GM23338 (cell line): ENCODE results near the gene MT1B. TPM values are rescaled to one million over a fixed set of nuclear protein-coding genes. Genes with fewer than 3 reads are reported as not detected.
A peak's percentile ranks its signal among the peaks of the same experiment; 100 is the strongest.

Experiments used
- ATAC-seq: fragments of 200-7000 bp; cut with Tn5 transposase; 3 replicates; pipeline ENCODE4 v1.9.1; 2020
- DNase-seq: peaks from one replicate; pipeline ENCODE4 v3.0.0-alpha.2; 2015; ENCODE audit warnings: low spot score
- H2AFZ ChIP-seq: fragments of 200-600 bp; sonication (generic); 2 replicates; pipeline ENCODE4 v1.8.0; 2016; ENCODE audit warnings: antibody characterized with exemption, mild to moderate bottlenecking, moderate library complexity
- H3F3A ChIP-seq: fragments of 200-600 bp; sonication (generic); replicated peaks from 2 replicates; pipeline ENCODE4 v1.8.0; 2017; ENCODE audit warnings: antibody characterized with exemption, mixed run types, low read depth
- H3K27ac ChIP-seq: fragments of 200-600 bp; sonication (generic); 2 replicates; pipeline ENCODE4 v1.6.1; 2016; ENCODE audit warnings: low read depth
- H3K27me3 ChIP-seq: fragments of 200-600 bp; sonication (generic); 2 replicates; pipeline ENCODE4 v1.8.0; 2016; ENCODE audit warnings: mild to moderate bottlenecking, mixed run types, moderate library complexity; ENCODE audit not compliant: insufficient read depth
- H3K36me3 ChIP-seq: fragments of 200-600 bp; sonication (generic); 2 replicates; pipeline ENCODE4 v1.8.0; 2016; ENCODE audit warnings: mild to moderate bottlenecking; ENCODE audit not compliant: insufficient read depth
- H3K4me1 ChIP-seq: fragments of 200-600 bp; sonication (generic); 2 replicates; pipeline ENCODE4 v1.8.0; 2016; ENCODE audit warnings: mild to moderate bottlenecking, moderate library complexity; ENCODE audit not compliant: insufficient read depth
- H3K4me2 ChIP-seq: fragments of 200-600 bp; sonication (generic); 2 replicates; pipeline ENCODE4 v1.7.1; 2017; ENCODE audit warnings: mixed run types
- H3K4me3 ChIP-seq: fragments of 200-600 bp; sonication (generic); 2 replicates; pipeline ENCODE4 v1.6.1; 2016; ENCODE audit warnings: mixed run types
- H3K79me2 ChIP-seq: fragments of 200-600 bp; sonication (generic); replicated peaks from 2 replicates; pipeline ENCODE4 v1.8.0; 2017; ENCODE audit warnings: mild to moderate bottlenecking; ENCODE audit not compliant: insufficient read depth
- H3K9me2 ChIP-seq: fragments of 200-600 bp; sonication (generic); 2 replicates; pipeline ENCODE4 v1.8.0; 2017; ENCODE audit not compliant: insufficient read depth
- H4K20me1 ChIP-seq: fragments of 200-600 bp; sonication (generic); replicated peaks from 2 replicates; pipeline ENCODE4 v1.8.0; 2017; ENCODE audit warnings: mild to moderate bottlenecking; ENCODE audit not compliant: insufficient read depth
- H3K27ac Mint-ChIP-seq: 2 replicates; pipeline ENCODE4 v1.8.0; 2020; ENCODE audit warnings: inconsistent platforms, mild to moderate bottlenecking, moderate library complexity, mixed read lengths
- H3K27me3 Mint-ChIP-seq: 3 replicates; pipeline ENCODE4 v1.8.0; 2022; ENCODE audit warnings: low read depth, mild to moderate bottlenecking, moderate library complexity, mixed read lengths, inconsistent platforms; ENCODE audit not compliant: insufficient read depth, poor library complexity
- H3K36me3 Mint-ChIP-seq: 3 replicates; pipeline ENCODE4 v1.8.0; 2021; ENCODE audit warnings: low read depth, mild to moderate bottlenecking, inconsistent platforms, moderate library complexity, mixed read lengths
- H3K4me1 Mint-ChIP-seq: 3 replicates; pipeline ENCODE4 v1.8.0; 2020; ENCODE audit warnings: mild to moderate bottlenecking, inconsistent platforms, mixed read lengths
- H3K4me3 Mint-ChIP-seq: 3 replicates; pipeline ENCODE4 v1.8.0; 2021; ENCODE audit warnings: moderate library complexity, mild to moderate bottlenecking, inconsistent platforms, mixed read lengths
- H3K9me3 Mint-ChIP-seq: 3 replicates; pipeline ENCODE4 v1.8.0; 2020; ENCODE audit warnings: moderate library complexity, mild to moderate bottlenecking, inconsistent platforms, mixed read lengths
- CREB1 ChIP-seq: fragments of 250-450 bp; sonication (Bioruptor Pico); IDR thresholded peaks from 2 replicates; pipeline ENCODE4 v1.5.0; 2020; ENCODE audit warnings: low read depth, mild to moderate bottlenecking, moderate library complexity
- CTCF ChIP-seq, 2 experiments: fragments of 200-600 bp in 1 of 2; sonication (generic) in 1 of 2; conservative IDR thresholded peaks; 2 replicates each; pipeline versions ENCODE4 v1.5.1 to v1.6.1; 2016 to 2017; ENCODE audit warnings: antibody characterized with exemption in 2 of 2, low read depth in 2 of 2, mild to moderate bottlenecking in 2 of 2, moderate library complexity in 1 of 2
- ETS1 ChIP-seq: IDR thresholded peaks from 2 replicates; pipeline ENCODE4 v1.6.1; 2016; ENCODE audit warnings: antibody characterized with exemption
- EZH2 ChIP-seq: fragments of 200-600 bp; sonication (generic); IDR thresholded peaks from one replicate; pipeline ENCODE4 v1.8.0; 2017; ENCODE audit warnings: antibody characterized with exemption, mild to moderate bottlenecking, low read depth; ENCODE audit not compliant: unreplicated experiment
- EZH2phosphoT487 ChIP-seq: fragments of 200-600 bp; sonication (generic); IDR thresholded peaks from one replicate; pipeline ENCODE4 v1.8.1; 2018; ENCODE audit warnings: antibody characterized with exemption; ENCODE audit not compliant: unreplicated experiment
- JUNB ChIP-seq: IDR thresholded peaks from one replicate; pipeline ENCODE4 v1.6.1; 2016; ENCODE audit warnings: antibody characterized with exemption; ENCODE audit not compliant: unreplicated experiment
- NANOG ChIP-seq: IDR thresholded peaks from 2 replicates; pipeline ENCODE4 v1.6.1; 2016; ENCODE audit warnings: antibody characterized with exemption, borderline replicate concordance
- POLR2AphosphoS5 ChIP-seq: IDR thresholded peaks from 2 replicates; pipeline ENCODE4 v1.6.1; 2016; ENCODE audit warnings: antibody characterized with exemption, low read depth
- REST ChIP-seq: IDR thresholded peaks from one replicate; pipeline ENCODE4 v1.6.1; 2018; ENCODE audit warnings: antibody characterized with exemption; ENCODE audit not compliant: unreplicated experiment
- STAT1 ChIP-seq: IDR thresholded peaks from one replicate; pipeline ENCODE4 v1.6.1; 2016; ENCODE audit warnings: antibody characterized with exemption; ENCODE audit not compliant: unreplicated experiment
- ZNF114 ChIP-seq: fragments of 250-450 bp; sonication (Bioruptor Pico); IDR thresholded peaks from 2 replicates; pipeline ENCODE4 v1.5.0; 2020; ENCODE audit warnings: mild to moderate bottlenecking, moderate library complexity
- ZNF331 ChIP-seq: fragments of 250-450 bp; sonication (Bioruptor Pico); IDR thresholded peaks from 2 replicates; pipeline ENCODE4 v1.5.0; 2020; ENCODE audit warnings: low read depth, mild to moderate bottlenecking, moderate library complexity
- ZNF462 ChIP-seq: fragments of 250-450 bp; sonication (Bioruptor Pico); IDR thresholded peaks from 2 replicates; pipeline ENCODE4 v1.5.0; 2020; ENCODE audit warnings: mild to moderate bottlenecking, moderate library complexity
- polyA plus RNA-seq: library from polyadenylated mRNA; unstranded; fragments of >200 nt; fragmentation: Nextera tagmentation; extraction: Ambion mirVana; gene quantifications from 2 replicates; pipeline ENCODE4 v1.2.1, GENCODE V29; 2016
- total RNA-seq: library from RNA; depleted of rRNA; stranded (reverse); fragments of >200 nt; shearing (Covaris generic); gene quantifications from 2 replicates; pipeline ENCODE4 v1.2.3, GENCODE V29; 2014

MT1B gene
- total and polyA plus RNA-seq, 2 experiments from 2014 or later, result not detected

- peaks cover 44% of the 10 kb centered on the region for H3K27me3 Mint-ChIP-seq
Measured at GRCh38 chr16:56677474-56677873, 25.8 kb downstream of the MT1B start.

More at GRCh38 chr16:56677474-56677873, 25.8 kb downstream of the MT1B start:
- H3K4me3 ChIP-seq, result no peak overlapping the region
- ATAC-seq, result no peak
- H3K9me2 ChIP-seq, result no peaks in the 10 kb centered on the region
- H2AFZ ChIP-seq, result no peak overlapping the region
- no peak overlapping the region for H3K27ac Mint-ChIP-seq
- H3K79me2 ChIP-seq, result peaks cover 3% of the 10 kb centered on the region
- DNase-seq, result no peak
- H3K36me3 ChIP-seq, result no peaks in the 10 kb centered on the region
- TF ChIP-seq ZNF462 (CRISPR knock-in tag), result no peak
- no peak for TF ChIP-seq NANOG
- TF ChIP-seq EZH2, result no peak
- no peak for TF ChIP-seq EZH2phosphoT487
- TF ChIP-seq CREB1 (CRISPR knock-in tag), result no peak
- TF ChIP-seq ETS1, result no peak
- TF ChIP-seq STAT1, result no peak
- no peak for TF ChIP-seq CTCF (conservative IDR thresholded peaks at IDR 0.05; ENCODE audit: low read depth in 2 of 2)
- no peak for TF ChIP-seq ZNF114 (CRISPR knock-in tag)
- TF ChIP-seq ZNF331 (CRISPR knock-in tag), result no peak
- no peak for TF ChIP-seq REST
- no peak for TF ChIP-seq POLR2AphosphoS5
- no peak for TF ChIP-seq JUNB
- H3K27ac ChIP-seq, result no peak overlapping the region
- no peaks in the 10 kb centered on the region for H3K9me3 Mint-ChIP-seq
- peaks cover 41% of the 10 kb centered on the region for H3K4me1 ChIP-seq
- peaks cover 42% of the 10 kb centered on the region for H3K4me1 Mint-ChIP-seq
- peaks cover 7% of the 10 kb centered on the region for H3F3A ChIP-seq
- H3K4me2 ChIP-seq, result 0 out of 2 replicates have a peak overlapping the region, but pooled peaks have one; percentile 93
- no peaks in the 10 kb centered on the region; the same call in 1 of the 3 replicates for H3K36me3 Mint-ChIP-seq
- no peak overlapping the region for H3K4me3 Mint-ChIP-seq
- H4K20me1 ChIP-seq, result no peaks in the 10 kb centered on the region
- peaks cover 32% of the 10 kb centered on the region for H3K27me3 ChIP-seq
